MCF 10A (cell line): ENCODE results near the gene ADAP1. TPM values are rescaled to one million over a fixed set of nuclear protein-coding genes. Genes with fewer than 3 reads are reported as not detected.

Experiments used
- BruUV-seq: library from RNA; stranded (reverse); fragments of 400-500 nt; replicated peaks from 2 replicates; lab custom pipeline; 2021; lab: Mats Ljungman, UMichigan
- CTCF ChIA-PET: fragments of 300-600 bp; sonication (Branson Sonifier 250); formaldehyde crosslinking; extraction: SDS; loops from one replicate; lab custom pipeline; 2021; ENCODE audit warnings: antibody characterized with exemption, inconsistent platforms; lab: Yijun Ruan, JAX
- POLR2A ChIA-PET: fragments of 300-600, 350-650 bp; sonication (Branson Sonifier 250); formaldehyde crosslinking; extraction: SDS; loops from one replicate; lab custom pipeline; 2020; ENCODE audit warnings: antibody characterized with exemption, inconsistent platforms; lab: Yijun Ruan, JAX
- DNase-seq: peaks from one replicate; pipeline ENCODE4 v3.0.0-alpha.2; 2018; ENCODE audit not compliant: unreplicated experiment
- H3K27ac Mint-ChIP-seq: one replicate; pipeline ENCODE4 v1.8.0; 2022; ENCODE audit warnings: mild to moderate bottlenecking, low read depth, mixed read lengths; ENCODE audit not compliant: unreplicated experiment
- H3K27me3 Mint-ChIP-seq: one replicate; pipeline ENCODE4 v1.8.0; 2022; ENCODE audit warnings: mixed read lengths; ENCODE audit not compliant: insufficient read depth, unreplicated experiment
- H3K36me3 Mint-ChIP-seq: one replicate; pipeline ENCODE4 v1.8.0; 2022; ENCODE audit warnings: mild to moderate bottlenecking, moderate library complexity, mixed read lengths; ENCODE audit not compliant: insufficient read depth, unreplicated experiment
- H3K4me1 Mint-ChIP-seq: one replicate; pipeline ENCODE4 v1.8.0; 2022; ENCODE audit warnings: mixed read lengths; ENCODE audit not compliant: insufficient read depth, unreplicated experiment
- H3K4me3 Mint-ChIP-seq: one replicate; pipeline ENCODE4 v1.8.0; 2022; ENCODE audit warnings: mild to moderate bottlenecking, moderate library complexity, mixed read lengths; ENCODE audit not compliant: unreplicated experiment
- H3K9me3 Mint-ChIP-seq: one replicate; pipeline ENCODE4 v1.8.0; 2022; ENCODE audit warnings: mixed read lengths; ENCODE audit not compliant: unreplicated experiment
- CTCF ChIP-seq: fragments of 200-600 bp; IDR thresholded peaks from one replicate; pipeline ENCODE4 v1.8.0; 2022; ENCODE audit warnings: antibody characterized with exemption, mild to moderate bottlenecking; ENCODE audit not compliant: unreplicated experiment
- intact Hi-C: fragments of 100-400 bp; cut with micrococcal nuclease; formaldehyde crosslinking; loops from 2 replicates; pipeline ENCODE4 v1.14.1; 2022
- total RNA-seq: library from RNA; stranded (reverse); gene quantifications from 2 replicates; pipeline ENCODE4 v1.2.3, GENCODE V29; 2022

ADAP1 gene
- total RNA-seq, 1 experiment from 2014 or later = 7.0 TPM

GRCh38 chr7:996079-996872 is 41.8 kb upstream of the ADAP1 start:
- Mint-ChIP-seq H3K36me3 (peaks cover 43% of the 10 kb centered on the region), H3K27me3 (no peaks in the 10 kb centered on the region), H3K9me3 (no peaks in the 10 kb centered on the region), H3K4me3 (no peak overlapping the region), H3K27ac (no peak overlapping the region), H3K4me1 (peaks cover 6% of the 10 kb centered on the region)
- BruUV-seq = no TSS peak
- intact Hi-C loops = no loop called here
- no peak for TF ChIP-seq CTCF
- ChIA-PET POLR2A (no interaction called here), CTCF (interaction anchor here (0.8 to 5.9 kb wide), 3 partner anchors 70 to 188 kb away, joined by 3 to 69 read pairs (median 6); no protein-coding TSS in a partner anchor)
- DNase-seq = no peak

- no peak for DNase-seq
- H3K36me3 Mint-ChIP-seq = peaks cover 36% of the 10 kb centered on the region
- TF ChIP-seq CTCF = no peak
- no peaks in the 10 kb centered on the region for H3K9me3 Mint-ChIP-seq
- no peaks in the 10 kb centered on the region for H3K27me3 Mint-ChIP-seq
- H3K27ac Mint-ChIP-seq = no peak overlapping the region
- POLR2A ChIA-PET = no interaction called here
- CTCF ChIA-PET = interaction anchor here (0.8 to 5.9 kb wide), 3 partner anchors 69 to 180 kb away, joined by 3 to 98 read pairs (median 69); no protein-coding TSS in a partner anchor
- intact Hi-C loops = no loop called here
- no peak overlapping the region for H3K4me3 Mint-ChIP-seq
- peaks cover 6% of the 10 kb centered on the region for H3K4me1 Mint-ChIP-seq
- no TSS peak for BruUV-seq
Observed at GRCh38 chr7:995571-995970, 41.1 kb upstream of the ADAP1 start.

- no peak overlapping the region for H3K4me3 Mint-ChIP-seq
- no peak overlapping the region for H3K27ac Mint-ChIP-seq
- DNase-seq = no peak
- peaks cover 33% of the 10 kb centered on the region for H3K36me3 Mint-ChIP-seq
- H3K9me3 Mint-ChIP-seq = no peaks in the 10 kb centered on the region
- no TSS peak for BruUV-seq
- TF ChIP-seq CTCF = no peak
- CTCF ChIA-PET = interaction anchor here (0.5 to 5.9 kb wide), 15 partner anchors 11 to 199 kb away, joined by 3 to 98 read pairs (median 4); no protein-coding TSS in a partner anchor
- peaks cover 6% of the 10 kb centered on the region for H3K4me1 Mint-ChIP-seq
- H3K27me3 Mint-ChIP-seq = no peaks in the 10 kb centered on the region
- intact Hi-C loops = no loop called here
- POLR2A ChIA-PET = interaction anchor here (0.6 to 2.5 kb wide), 5 partner anchors 20 to 803 kb away, joined by 3 to 15 read pairs (median 3); partner anchors contain the start of genes COX19, FAM20C and GPR146
Observed at GRCh38 chr7:994592-995308, 40.3 kb upstream of the ADAP1 start.
